ENCODE data around the gene NISCH. TPM values are rescaled to one million over a fixed set of nuclear protein-coding genes. Genes with fewer than 3 reads are reported as not detected.

Gene NISCH
- total RNA-seq, 1 experiment from 2014 or later: 63.4 TPM

- no peak overlapping the region for H3K27ac ChIP-seq (ENCODE audit: low read length)
- no peaks in the 10 kb centered on the region for H3K36me3 ChIP-seq (ENCODE audit: control insufficient read depth, insufficient read depth, low read length)
- intact Hi-C loops (cut with micrococcal nuclease; ENCODE audit: unreplicated experiment): no loop called here
- TF ChIP-seq SIN3A (IDR thresholded peaks at IDR 0.05; ENCODE audit: borderline replicate concordance, insufficient read depth, low read depth, low read length) (no peak), POLR2AphosphoS5 (IDR thresholded peaks at IDR 0.05; ENCODE audit: low read depth, low read length) (no peak), TCF7L2 (IDR thresholded peaks at IDR 0.05; ENCODE audit: low read depth, low read length) (no peak)
- TF ChIP-seq, protein P1, sequence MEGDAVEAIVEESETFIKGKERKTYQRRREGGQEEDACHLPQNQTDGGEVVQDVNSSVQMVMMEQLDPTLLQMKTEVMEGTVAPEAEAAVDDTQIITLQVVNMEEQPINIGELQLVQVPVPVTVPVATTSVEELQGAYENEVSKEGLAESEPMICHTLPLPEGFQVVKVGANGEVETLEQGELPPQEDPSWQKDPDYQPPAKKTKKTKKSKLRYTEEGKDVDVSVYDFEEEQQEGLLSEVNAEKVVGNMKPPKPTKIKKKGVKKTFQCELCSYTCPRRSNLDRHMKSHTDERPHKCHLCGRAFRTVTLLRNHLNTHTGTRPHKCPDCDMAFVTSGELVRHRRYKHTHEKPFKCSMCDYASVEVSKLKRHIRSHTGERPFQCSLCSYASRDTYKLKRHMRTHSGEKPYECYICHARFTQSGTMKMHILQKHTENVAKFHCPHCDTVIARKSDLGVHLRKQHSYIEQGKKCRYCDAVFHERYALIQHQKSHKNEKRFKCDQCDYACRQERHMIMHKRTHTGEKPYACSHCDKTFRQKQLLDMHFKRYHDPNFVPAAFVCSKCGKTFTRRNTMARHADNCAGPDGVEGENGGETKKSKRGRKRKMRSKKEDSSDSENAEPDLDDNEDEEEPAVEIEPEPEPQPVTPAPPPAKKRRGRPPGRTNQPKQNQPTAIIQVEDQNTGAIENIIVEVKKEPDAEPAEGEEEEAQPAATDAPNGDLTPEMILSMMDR (IDR thresholded peaks at IDR 0.05): no peak
- TF ChIP-seq, protein P2, sequence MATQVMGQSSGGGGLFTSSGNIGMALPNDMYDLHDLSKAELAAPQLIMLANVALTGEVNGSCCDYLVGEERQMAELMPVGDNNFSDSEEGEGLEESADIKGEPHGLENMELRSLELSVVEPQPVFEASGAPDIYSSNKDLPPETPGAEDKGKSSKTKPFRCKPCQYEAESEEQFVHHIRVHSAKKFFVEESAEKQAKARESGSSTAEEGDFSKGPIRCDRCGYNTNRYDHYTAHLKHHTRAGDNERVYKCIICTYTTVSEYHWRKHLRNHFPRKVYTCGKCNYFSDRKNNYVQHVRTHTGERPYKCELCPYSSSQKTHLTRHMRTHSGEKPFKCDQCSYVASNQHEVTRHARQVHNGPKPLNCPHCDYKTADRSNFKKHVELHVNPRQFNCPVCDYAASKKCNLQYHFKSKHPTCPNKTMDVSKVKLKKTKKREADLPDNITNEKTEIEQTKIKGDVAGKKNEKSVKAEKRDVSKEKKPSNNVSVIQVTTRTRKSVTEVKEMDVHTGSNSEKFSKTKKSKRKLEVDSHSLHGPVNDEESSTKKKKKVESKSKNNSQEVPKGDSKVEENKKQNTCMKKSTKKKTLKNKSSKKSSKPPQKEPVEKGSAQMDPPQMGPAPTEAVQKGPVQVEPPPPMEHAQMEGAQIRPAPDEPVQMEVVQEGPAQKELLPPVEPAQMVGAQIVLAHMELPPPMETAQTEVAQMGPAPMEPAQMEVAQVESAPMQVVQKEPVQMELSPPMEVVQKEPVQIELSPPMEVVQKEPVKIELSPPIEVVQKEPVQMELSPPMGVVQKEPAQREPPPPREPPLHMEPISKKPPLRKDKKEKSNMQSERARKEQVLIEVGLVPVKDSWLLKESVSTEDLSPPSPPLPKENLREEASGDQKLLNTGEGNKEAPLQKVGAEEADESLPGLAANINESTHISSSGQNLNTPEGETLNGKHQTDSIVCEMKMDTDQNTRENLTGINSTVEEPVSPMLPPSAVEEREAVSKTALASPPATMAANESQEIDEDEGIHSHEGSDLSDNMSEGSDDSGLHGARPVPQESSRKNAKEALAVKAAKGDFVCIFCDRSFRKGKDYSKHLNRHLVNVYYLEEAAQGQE (IDR thresholded peaks at IDR 0.05; ENCODE audit: insufficient read depth in 1 of 2, low read depth in 2 of 2, low read length in 1 of 2): no peak
- no peaks in the 10 kb centered on the region for H3K9me3 ChIP-seq (ENCODE audit: control insufficient read depth, insufficient read depth, low read depth, low read length)
- ATAC-seq (no peak), DNase-seq (ENCODE audit: low read depth, low spot score) (no peak)
- in situ Hi-C loops (cut with HindIII; ENCODE audit: low pct_unique_long_range_greater_than_20kb, low sequenced_read_pairs): no loop called here
- BruUV-seq (replicated peaks): no TSS peak
- H3K27me3 ChIP-seq (ENCODE audit: control insufficient read depth, insufficient read depth, low read length): no peaks in the 10 kb centered on the region
- POLR2A ChIA-PET: no interaction called here
- H3K4me3 ChIP-seq (ENCODE audit: low read depth in 2 of 2, low read length in 2 of 2): no peak overlapping the region
- H3K4me1 ChIP-seq (ENCODE audit: control insufficient read depth, insufficient read depth, low read length): no peaks in the 10 kb centered on the region
- CTCF ChIA-PET: interaction anchor here (3.1 kb wide), 1 partner anchor 12 kb away, joined by 9 read pairs; no protein-coding TSS in a partner anchor
Observed at GRCh38 chr3:52433996-52434479, 21.4 kb upstream of the NISCH start.

- no peak overlapping the region for H3K4me3 ChIP-seq (ENCODE audit: low read depth in 2 of 2, low read length in 2 of 2)
- CTCF ChIA-PET: interaction anchor here (0.6 to 3.1 kb wide), 2 partner anchors 11 to 37 kb away, joined by 3 to 9 read pairs; no protein-coding TSS in a partner anchor
- intact Hi-C loops (cut with micrococcal nuclease; ENCODE audit: unreplicated experiment): no loop called here
- no peak overlapping the region for H3K27ac ChIP-seq (ENCODE audit: low read length)
- no TSS peak for BruUV-seq (replicated peaks)
- no peaks in the 10 kb centered on the region for H3K9me3 ChIP-seq (ENCODE audit: control insufficient read depth, insufficient read depth, low read depth, low read length)
- H3K4me1 ChIP-seq (ENCODE audit: control insufficient read depth, insufficient read depth, low read length): no peaks in the 10 kb centered on the region
- TF ChIP-seq POLR2AphosphoS5 (IDR thresholded peaks at IDR 0.05; ENCODE audit: low read depth, low read length) (no peak), SIN3A (IDR thresholded peaks at IDR 0.05; ENCODE audit: borderline replicate concordance, insufficient read depth, low read depth, low read length) (no peak), TCF7L2 (IDR thresholded peaks at IDR 0.05; ENCODE audit: low read depth, low read length) (no peak)
- TF ChIP-seq, protein P2 (IDR thresholded peaks at IDR 0.05; ENCODE audit: insufficient read depth in 1 of 2, low read depth in 2 of 2, low read length in 1 of 2): no peak
- TF ChIP-seq, protein P1 (IDR thresholded peaks at IDR 0.05): no peak
- POLR2A ChIA-PET: no interaction called here
- no peaks in the 10 kb centered on the region for H3K27me3 ChIP-seq (ENCODE audit: control insufficient read depth, insufficient read depth, low read length)
- no peak for DNase-seq (ENCODE audit: low read depth, low spot score)
- no peak for ATAC-seq
- H3K36me3 ChIP-seq (ENCODE audit: control insufficient read depth, insufficient read depth, low read length): no peaks in the 10 kb centered on the region
- in situ Hi-C loops (cut with HindIII; ENCODE audit: low pct_unique_long_range_greater_than_20kb, low sequenced_read_pairs): no loop called here
Observed at GRCh38 chr3:52434491-52435115, 20.8 kb upstream of the NISCH start.

Data from Panc1 (cell line).